Activated naive CD4-positive, alpha-beta T cell treated with anti-CD3 and anti-CD28 coated beads, Interleukin-2, amount 50 U/mL, for 72 hours (primary cell): ENCODE measurements around the gene CBX7. TPM values are rescaled to one million over a fixed set of nuclear protein-coding genes. Genes with fewer than 3 reads are reported as not detected.

ENCODE experiments used
- ATAC-seq, 2 donors: fragments of 150-1000 bp; cut with Tn5 transposase; 2 replicates each; pipeline ENCODE4 v1.10.0; 2021; ENCODE audit warnings: mild to moderate bottlenecking in 2 of 2, moderate library complexity in 2 of 2
- DNase-seq, 2 donors: peaks; one replicate each; pipeline ENCODE4 v3.0.0; 2021 to 2022; ENCODE audit warnings: low spot score in 2 of 2
- H3K27ac Mint-ChIP-seq, 2 donors: one replicate each; pipeline ENCODE4 v1.8.0; 2022; ENCODE audit warnings: mild to moderate bottlenecking in 2 of 2, mixed read lengths in 2 of 2
- H3K36me3 Mint-ChIP-seq, 2 donors: one replicate each; pipeline ENCODE4 v1.8.0; 2022; ENCODE audit warnings: mixed read lengths in 2 of 2
- H3K9me3 Mint-ChIP-seq, 2 donors: one replicate each; pipeline ENCODE4 v1.8.0; 2022; ENCODE audit warnings: mixed read lengths in 2 of 2
- total RNA-seq, 2 donors: library from RNA; stranded (reverse); gene quantifications; one replicate each; pipeline ENCODE4 v1.2.3, GENCODE V29; 2022

CBX7 gene
- total RNA-seq, 2 donors from 2014 or later: 25.0 to 43.8 TPM

GRCh38 chr22:39136317-39136716 lies 16.2 kb downstream of the CBX7 start:
- Mint-ChIP-seq H3K36me3 (no peaks in the 10 kb centered on the region), H3K9me3 (no peaks in the 10 kb centered on the region), H3K27ac (no peak overlapping the region)
- DNase-seq (no peak), ATAC-seq (no peak)

GRCh38 chr22:39135092-39135896 lies 17.2 kb downstream of the CBX7 start:
- ATAC-seq (peak; percentile 46 to 76), DNase-seq (peak in 1 of 2 donors; percentile 56)
- Mint-ChIP-seq H3K27ac (no peak overlapping the region), H3K36me3 (no peaks in the 10 kb centered on the region), H3K9me3 (no peaks in the 10 kb centered on the region)

- Mint-ChIP-seq H3K9me3 (no peaks in the 10 kb centered on the region), H3K36me3 (no peaks in the 10 kb centered on the region), H3K27ac (no peak overlapping the region)
- DNase-seq (no peak), ATAC-seq (no peak)
Observed at GRCh38 chr22:39134366-39135091, 18.0 kb downstream of the CBX7 start.

- no peaks in the 10 kb centered on the region for H3K9me3 Mint-ChIP-seq
- ATAC-seq: no peak
- no peaks in the 10 kb centered on the region for H3K36me3 Mint-ChIP-seq
- no peak for DNase-seq
- H3K27ac Mint-ChIP-seq: no peak overlapping the region
Observed at GRCh38 chr22:39133871-39134270, 18.6 kb downstream of the CBX7 start.

- ATAC-seq (no peak), DNase-seq (no peak)
- Mint-ChIP-seq H3K27ac (no peak overlapping the region), H3K9me3 (no peaks in the 10 kb centered on the region), H3K36me3 (no peaks in the 10 kb centered on the region)
Observed at GRCh38 chr22:39132871-39133524, 19.5 kb downstream of the CBX7 start.

GRCh38 chr22:39132281-39132680 lies 20.2 kb downstream of the CBX7 start:
- DNase-seq (no peak), ATAC-seq (no peak)
- Mint-ChIP-seq H3K36me3 (no peaks in the 10 kb centered on the region), H3K9me3 (no peaks in the 10 kb centered on the region), H3K27ac (peak overlapping the region in 1 of 2 donors; percentile 82)

GRCh38 chr22:39130892-39131855 lies 21.3 kb downstream of the CBX7 start:
- ATAC-seq: no peak
- no peaks in the 10 kb centered on the region for H3K9me3 Mint-ChIP-seq
- no peaks in the 10 kb centered on the region for H3K36me3 Mint-ChIP-seq
- no peak overlapping the region for H3K27ac Mint-ChIP-seq
- DNase-seq: no peak

- Mint-ChIP-seq H3K27ac (peak overlapping the region in 1 of 2 donors; percentile 75), H3K9me3 (no peaks in the 10 kb centered on the region), H3K36me3 (no peaks in the 10 kb centered on the region)
- no peak for ATAC-seq
- DNase-seq: no peak
Observed at GRCh38 chr22:39130152-39130704, 22.3 kb downstream of the CBX7 start.

- ATAC-seq (no peak), DNase-seq (no peak)
- Mint-ChIP-seq H3K27ac (no peak overlapping the region), H3K36me3 (no peaks in the 10 kb centered on the region), H3K9me3 (no peaks in the 10 kb centered on the region)
Observed at GRCh38 chr22:39129746-39130145, 22.7 kb downstream of the CBX7 start.

GRCh38 chr22:39129081-39129480 lies 23.4 kb downstream of the CBX7 start:
- H3K9me3 Mint-ChIP-seq: no peaks in the 10 kb centered on the region
- ATAC-seq (no peak), DNase-seq (no peak)
- H3K27ac Mint-ChIP-seq: no peak overlapping the region
- no peaks in the 10 kb centered on the region for H3K36me3 Mint-ChIP-seq

GRCh38 chr22:39128508-39128907 lies 24.0 kb downstream of the CBX7 start:
- H3K36me3 Mint-ChIP-seq: no peaks in the 10 kb centered on the region
- no peak overlapping the region for H3K27ac Mint-ChIP-seq
- H3K9me3 Mint-ChIP-seq: no peaks in the 10 kb centered on the region
- DNase-seq (no peak), ATAC-seq (no peak)

- DNase-seq (no peak), ATAC-seq (no peak)
- H3K27ac Mint-ChIP-seq: no peak overlapping the region
- no peaks in the 10 kb centered on the region for H3K9me3 Mint-ChIP-seq
- H3K36me3 Mint-ChIP-seq: no peaks in the 10 kb centered on the region
Observed at GRCh38 chr22:39125622-39126021, 26.9 kb downstream of the CBX7 start.

GRCh38 chr22:39123751-39124581 lies 28.5 kb downstream of the CBX7 start:
- no peak for DNase-seq
- ATAC-seq: no peak
- no peaks in the 10 kb centered on the region for H3K36me3 Mint-ChIP-seq
- H3K9me3 Mint-ChIP-seq: no peaks in the 10 kb centered on the region
- no peak overlapping the region for H3K27ac Mint-ChIP-seq

- peak in 1 of 2 donors; percentile 53 for DNase-seq
- Mint-ChIP-seq H3K9me3 (no peaks in the 10 kb centered on the region), H3K27ac (peak overlapping the region in 1 of 2 donors; percentile 36), H3K36me3 (no peaks in the 10 kb centered on the region)
- ATAC-seq: no peak
Observed at GRCh38 chr22:39122772-39123470, 29.6 kb downstream of the CBX7 start.

- ATAC-seq (no peak), DNase-seq (no peak)
- H3K9me3 Mint-ChIP-seq: no peaks in the 10 kb centered on the region
- H3K36me3 Mint-ChIP-seq: no peaks in the 10 kb centered on the region
- H3K27ac Mint-ChIP-seq: no peak overlapping the region
Observed at GRCh38 chr22:39120983-39121382, 31.5 kb downstream of the CBX7 start.
